ENCODE results near the gene EPHA4. TPM values are rescaled to one million over a fixed set of nuclear protein-coding genes. Genes with fewer than 3 reads are reported as not detected.

Gene EPHA4
- total RNA-seq, 1 donor from 2014 or later = 24.1 TPM

- H3K4me1 ChIP-seq = peaks cover 11% of the 10 kb centered on the region
- H3K4me3 ChIP-seq = no peak overlapping the region
- no peak for TF ChIP-seq CTCF (IDR thresholded peaks at IDR 0.05)
- TF ChIP-seq POLR2A (IDR thresholded peaks at IDR 0.05) = no peak
- TF ChIP-seq POLR2AphosphoS5 (IDR thresholded peaks at IDR 0.05; ENCODE audit: insufficient read depth in 1 of 2, low read depth in 1 of 2) = no peak
- intact Hi-C loops (cut with DNase I) = no loop called here
- H3K36me3 ChIP-seq = no peaks in the 10 kb centered on the region
- H3K27ac ChIP-seq = no peak overlapping the region
- H3K9me3 ChIP-seq = no peaks in the 10 kb centered on the region
- DNase-seq (ENCODE audit: extremely low spot score in 2 of 2) = no peak
- H3K27me3 ChIP-seq = no peaks in the 10 kb centered on the region
Measured at GRCh38 chr2:221555494-221555846, 16.6 kb downstream of the EPHA4 start.

- no peak for TF ChIP-seq CTCF (IDR thresholded peaks at IDR 0.05)
- TF ChIP-seq POLR2A (IDR thresholded peaks at IDR 0.05) = no peak
- TF ChIP-seq POLR2AphosphoS5 (IDR thresholded peaks at IDR 0.05; ENCODE audit: insufficient read depth in 1 of 2, low read depth in 1 of 2) = no peak
- DNase-seq (ENCODE audit: extremely low spot score in 2 of 2) = no peak
- intact Hi-C loops (cut with DNase I) = no loop called here
- no peak overlapping the region for H3K4me3 ChIP-seq
- H3K27ac ChIP-seq = no peak overlapping the region
- H3K27me3 ChIP-seq = no peaks in the 10 kb centered on the region
- H3K9me3 ChIP-seq = no peaks in the 10 kb centered on the region
- H3K36me3 ChIP-seq = no peaks in the 10 kb centered on the region
- H3K4me1 ChIP-seq = peaks cover 11% of the 10 kb centered on the region
Measured at GRCh38 chr2:221554769-221555493, 17.2 kb downstream of the EPHA4 start.

GRCh38 chr2:221553333-221553732 lies 18.8 kb downstream of the EPHA4 start:
- no peak overlapping the region for H3K4me3 ChIP-seq
- no peaks in the 10 kb centered on the region for H3K9me3 ChIP-seq
- H3K36me3 ChIP-seq = no peaks in the 10 kb centered on the region
- TF ChIP-seq CTCF (IDR thresholded peaks at IDR 0.05) (no peak), POLR2A (IDR thresholded peaks at IDR 0.05) (no peak), POLR2AphosphoS5 (IDR thresholded peaks at IDR 0.05; ENCODE audit: insufficient read depth in 1 of 2, low read depth in 1 of 2) (no peak)
- intact Hi-C loops (cut with DNase I) = no loop called here
- no peaks in the 10 kb centered on the region for H3K27me3 ChIP-seq
- no peak overlapping the region for H3K27ac ChIP-seq
- no peak for DNase-seq (ENCODE audit: extremely low spot score in 2 of 2)
- H3K4me1 ChIP-seq = peaks cover 11% of the 10 kb centered on the region

GRCh38 chr2:221552291-221552690 lies 19.8 kb downstream of the EPHA4 start:
- DNase-seq (ENCODE audit: extremely low spot score in 2 of 2) = no peak

More at GRCh38 chr2:221552291-221552690, 19.8 kb downstream of the EPHA4 start:
- Histone ChIP-seq H3K36me3 (no peaks in the 10 kb centered on the region), H3K4me3 (no peak overlapping the region), H3K27me3 (no peaks in the 10 kb centered on the region), H3K9me3 (no peaks in the 10 kb centered on the region), H3K27ac (no peak overlapping the region), H3K4me1 (peaks cover 11% of the 10 kb centered on the region)
- intact Hi-C loops (cut with DNase I) = no loop called here
- TF ChIP-seq POLR2AphosphoS5 (IDR thresholded peaks at IDR 0.05; ENCODE audit: insufficient read depth in 1 of 2, low read depth in 1 of 2) (no peak), POLR2A (IDR thresholded peaks at IDR 0.05) (no peak), CTCF (IDR thresholded peaks at IDR 0.05) (no peak)

Measured in vagina (tissue), 2 donors.